Measurements from ENCODE around the gene EYA3.

GRCh38 chr1:28136169-28136921, 47.9 kb upstream of the EYA3 start:
- TF ChIP-seq CTCF (conservative IDR thresholded peaks at IDR 0.05 in 1 of 2, IDR thresholded peaks at IDR 0.05 in 1 of 2; ENCODE audit: extremely low read depth in 1 of 2, insufficient read depth in 1 of 2, low read depth in 1 of 2, low read length in 2 of 2) (no peak), EZH2 (IDR thresholded peaks at IDR 0.05; ENCODE audit: borderline replicate concordance, low read length) (no peak)

Data from mammary epithelial cell (primary cell).